Measurements from ENCODE around the gene BRAT1.

The BRAT1 gene

GRCh38 chr7:2540641-2541051 lies 14.7 kb downstream of the BRAT1 start:
- Histone ChIP-seq H3K36me3 (ENCODE audit: insufficient read depth, low read length) (peaks cover 56% of the 10 kb centered on the region), H3F3A (ENCODE audit: insufficient read depth, low read length) (no peaks in the 10 kb centered on the region), H3K9ac (ENCODE audit: low read length) (no peak overlapping the region), H3K4me1 (ENCODE audit: insufficient read depth, low read length, severe bottlenecking) (no peaks in the 10 kb centered on the region), H3K4me3 (ENCODE audit: low read depth, low read length, poor library complexity, severe bottlenecking) (no peak overlapping the region), H3K9me2 (ENCODE audit: low read depth, low read length) (no peaks in the 10 kb centered on the region), H3K27me3 (ENCODE audit: insufficient read depth, low read length) (no peaks in the 10 kb centered on the region), H2AFZ (ENCODE audit: low read length) (no peak overlapping the region), H3K79me2 (ENCODE audit: insufficient read depth, low read length) (no peaks in the 10 kb centered on the region), H3K27ac (ENCODE audit: low read depth, low read length, poor library complexity, severe bottlenecking) (no peak overlapping the region), H3K9me3 (ENCODE audit: low read length) (no peaks in the 10 kb centered on the region), H4K20me1 (ENCODE audit: insufficient read depth, low read length) (no peaks in the 10 kb centered on the region), H3K4me2 (ENCODE audit: low read length) (no peak overlapping the region)
- TF ChIP-seq CTCF (IDR thresholded peaks at IDR 0.05; ENCODE audit: low read length), result no peak

- TF ChIP-seq EZH2 (IDR thresholded peaks at IDR 0.05; ENCODE audit: borderline replicate concordance, low read length) (no peak), CTCF (IDR thresholded peaks at IDR 0.05; ENCODE audit: low read length) (no peak)
- Histone ChIP-seq H3K9me2 (ENCODE audit: low read depth, low read length) (no peaks in the 10 kb centered on the region), H3K9ac (ENCODE audit: low read length) (no peak overlapping the region), H3K36me3 (ENCODE audit: insufficient read depth, low read length) (peaks cover 55% of the 10 kb centered on the region), H3K79me2 (ENCODE audit: insufficient read depth, low read length) (no peaks in the 10 kb centered on the region), H3K9me3 (ENCODE audit: low read length) (no peaks in the 10 kb centered on the region), H3K27ac (ENCODE audit: low read depth, low read length, poor library complexity, severe bottlenecking) (no peak overlapping the region), H3K27me3 (ENCODE audit: insufficient read depth, low read length) (no peaks in the 10 kb centered on the region), H4K20me1 (ENCODE audit: insufficient read depth, low read length) (no peaks in the 10 kb centered on the region), H2AFZ (ENCODE audit: low read length) (no peak overlapping the region), H3F3A (ENCODE audit: insufficient read depth, low read length) (no peaks in the 10 kb centered on the region), H3K4me2 (ENCODE audit: low read length) (no peak overlapping the region), H3K4me3 (ENCODE audit: low read depth, low read length, poor library complexity, severe bottlenecking) (no peak overlapping the region), H3K4me1 (ENCODE audit: insufficient read depth, low read length, severe bottlenecking) (no peaks in the 10 kb centered on the region)
Observed at GRCh38 chr7:2540133-2540532, 15.2 kb downstream of the BRAT1 start.

- Histone ChIP-seq H3F3A (ENCODE audit: insufficient read depth, low read length) (no peaks in the 10 kb centered on the region), H3K27ac (ENCODE audit: low read depth, low read length, poor library complexity, severe bottlenecking) (no peak overlapping the region), H3K9me2 (ENCODE audit: low read depth, low read length) (no peaks in the 10 kb centered on the region), H3K4me2 (ENCODE audit: low read length) (no peak overlapping the region), H3K27me3 (ENCODE audit: insufficient read depth, low read length) (no peaks in the 10 kb centered on the region), H3K79me2 (ENCODE audit: insufficient read depth, low read length) (no peaks in the 10 kb centered on the region), H3K9me3 (ENCODE audit: low read length) (no peaks in the 10 kb centered on the region), H3K4me3 (ENCODE audit: low read depth, low read length, poor library complexity, severe bottlenecking) (no peak overlapping the region), H3K36me3 (ENCODE audit: insufficient read depth, low read length) (peaks cover 49% of the 10 kb centered on the region), H3K4me1 (ENCODE audit: insufficient read depth, low read length, severe bottlenecking) (no peaks in the 10 kb centered on the region), H3K9ac (ENCODE audit: low read length) (no peak overlapping the region), H4K20me1 (ENCODE audit: insufficient read depth, low read length) (no peaks in the 10 kb centered on the region), H2AFZ (ENCODE audit: low read length) (no peak overlapping the region)
- TF ChIP-seq EZH2 (IDR thresholded peaks at IDR 0.05; ENCODE audit: borderline replicate concordance, low read length), result no peak
- TF ChIP-seq CTCF (IDR thresholded peaks at IDR 0.05; ENCODE audit: low read length), result no peak
Observed at GRCh38 chr7:2539031-2539911, 16.1 kb downstream of the BRAT1 start.
